Esophagus squamous epithelium (tissue), 4 donors: ENCODE results near the gene ACLY.

ENCODE experiments used
- POLR2A ChIP-seq, 4 donors: fragments of 450-650 bp; IDR thresholded peaks; one replicate each; pipeline ENCODE4 v1.6.1; 2017; ENCODE audit warnings: antibody characterized with exemption in 4 of 4, mild to moderate bottlenecking in 4 of 4, moderate library complexity in 3 of 4
- TF ChIP-seq, protein P1 (sequence below), 6 experiments: fragments of 450-650 bp in 4 of 6; fragments of 200-600 bp in 2 of 6; sonication (generic) in 2 of 6; IDR thresholded peaks; one replicate each; pipeline ENCODE4 v1.5.1; 2016 to 2019; ENCODE audit warnings: antibody characterized with exemption in 6 of 6, mild to moderate bottlenecking in 4 of 6, moderate library complexity in 4 of 6

DNA sequence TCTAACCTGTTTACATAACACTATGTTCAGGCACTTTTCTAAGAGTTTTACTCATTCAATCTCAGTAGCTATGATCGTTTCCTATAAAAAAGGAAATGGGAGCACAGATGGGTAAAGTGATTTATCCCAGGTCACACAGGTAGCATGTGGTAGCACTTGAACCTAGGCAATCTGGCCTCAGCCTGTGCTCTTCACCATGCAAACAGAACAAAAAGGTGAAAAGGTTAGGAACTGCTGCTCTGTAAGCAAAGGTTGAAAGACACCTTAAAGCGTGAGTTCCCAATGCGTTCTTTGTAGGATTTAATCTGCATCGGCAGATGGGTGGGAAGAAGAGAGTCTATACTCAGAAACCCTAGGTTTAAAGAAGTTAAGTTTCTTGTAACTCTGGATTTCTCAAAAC is 38.6 kb downstream of the ACLY start:
- TF ChIP-seq, protein P1, sequence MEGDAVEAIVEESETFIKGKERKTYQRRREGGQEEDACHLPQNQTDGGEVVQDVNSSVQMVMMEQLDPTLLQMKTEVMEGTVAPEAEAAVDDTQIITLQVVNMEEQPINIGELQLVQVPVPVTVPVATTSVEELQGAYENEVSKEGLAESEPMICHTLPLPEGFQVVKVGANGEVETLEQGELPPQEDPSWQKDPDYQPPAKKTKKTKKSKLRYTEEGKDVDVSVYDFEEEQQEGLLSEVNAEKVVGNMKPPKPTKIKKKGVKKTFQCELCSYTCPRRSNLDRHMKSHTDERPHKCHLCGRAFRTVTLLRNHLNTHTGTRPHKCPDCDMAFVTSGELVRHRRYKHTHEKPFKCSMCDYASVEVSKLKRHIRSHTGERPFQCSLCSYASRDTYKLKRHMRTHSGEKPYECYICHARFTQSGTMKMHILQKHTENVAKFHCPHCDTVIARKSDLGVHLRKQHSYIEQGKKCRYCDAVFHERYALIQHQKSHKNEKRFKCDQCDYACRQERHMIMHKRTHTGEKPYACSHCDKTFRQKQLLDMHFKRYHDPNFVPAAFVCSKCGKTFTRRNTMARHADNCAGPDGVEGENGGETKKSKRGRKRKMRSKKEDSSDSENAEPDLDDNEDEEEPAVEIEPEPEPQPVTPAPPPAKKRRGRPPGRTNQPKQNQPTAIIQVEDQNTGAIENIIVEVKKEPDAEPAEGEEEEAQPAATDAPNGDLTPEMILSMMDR (IDR thresholded peaks at IDR 0.05) = no peak
- no peak for TF ChIP-seq POLR2A (IDR thresholded peaks at IDR 0.05)
